Tibial nerve (tissue), 4 donors: ENCODE measurements around the gene ZNF18. TPM values are rescaled to one million over a fixed set of nuclear protein-coding genes. Genes with fewer than 3 reads are reported as not detected.
"Not testable (repeated sequence)": the region's sequence is repeated elsewhere in the genome, so short reads cannot be mapped to it uniquely, and the experiment has no call there.

Experiments used
- DNase-seq, 2 donors: peaks; one replicate each; pipeline ENCODE4 v3.0.0-alpha.2; 2019; ENCODE audit warnings: low spot score in 2 of 2
- H3K27ac ChIP-seq, 4 donors: fragments of 200-600 bp; sonication (generic) in 3 of 4; one replicate each; pipeline ENCODE4 v1.5.1; 2017 to 2019; ENCODE audit warnings: mild to moderate bottlenecking in 1 of 4
- H3K27me3 ChIP-seq, 2 donors: fragments of 200-600 bp; sonication (generic) in 1 of 2; one replicate each; pipeline versions ENCODE4 v1.5.1 to v1.6.0; 2017 to 2019
- H3K36me3 ChIP-seq, 3 donors: fragments of 200-600 bp; sonication (generic); one replicate each; pipeline ENCODE4 v1.5.1; 2018 to 2019
- H3K4me1 ChIP-seq, 4 donors: fragments of 200-600 bp; sonication (generic) in 3 of 4; one replicate each; pipeline ENCODE4 v1.5.1; 2017 to 2019
- H3K4me3 ChIP-seq, 4 donors: fragments of 200-600 bp; sonication (generic) in 3 of 4; one replicate each; pipeline ENCODE4 v1.5.1; 2017 to 2019; ENCODE audit warnings: mild to moderate bottlenecking in 1 of 4, moderate library complexity in 1 of 4
- H3K9me3 ChIP-seq, 4 donors: fragments of 200-600 bp; sonication (generic) in 3 of 4; one replicate each; pipeline ENCODE4 v1.5.1; 2017 to 2019
- CTCF ChIP-seq, 5 experiments: fragments of 200-600 bp in 3 of 5; fragments of 450-650 bp in 2 of 5; sonication (generic) in 3 of 5; IDR thresholded peaks; one replicate each; pipeline ENCODE4 v1.5.1; 2016 to 2019; ENCODE audit warnings: antibody characterized with exemption in 5 of 5, mild to moderate bottlenecking in 3 of 5, moderate library complexity in 2 of 5
- EP300 ChIP-seq, 2 donors: sonication (generic); formaldehyde crosslinking; IDR thresholded peaks; one replicate each; pipeline ENCODE4 v1.6.1; 2017; ENCODE audit warnings: antibody characterized with exemption in 2 of 2, mild to moderate bottlenecking in 1 of 2
- POLR2A ChIP-seq, 2 donors: fragments of 450-650 bp; IDR thresholded peaks; one replicate each; pipeline ENCODE4 v1.6.1; 2017; ENCODE audit warnings: antibody characterized with exemption in 2 of 2, mild to moderate bottlenecking in 2 of 2, moderate library complexity in 2 of 2
- WGBS, 2 donors: methylation state at CpG; one replicate each; pipeline ENCODE4 v1.1.5; 2018; 5-methylcytosine and 5-hydroxymethylcytosine counted together
- total RNA-seq, 4 donors: library from RNA; depleted of rRNA; stranded (reverse); fragments of >200 nt; gene quantifications; one replicate each; pipeline ENCODE4 v1.1.0, GENCODE V29; 2016

ZNF18 gene
- total RNA-seq, 4 donors from 2014 or later: 9.2 to 18.4 (median 12.9) TPM

DNA sequence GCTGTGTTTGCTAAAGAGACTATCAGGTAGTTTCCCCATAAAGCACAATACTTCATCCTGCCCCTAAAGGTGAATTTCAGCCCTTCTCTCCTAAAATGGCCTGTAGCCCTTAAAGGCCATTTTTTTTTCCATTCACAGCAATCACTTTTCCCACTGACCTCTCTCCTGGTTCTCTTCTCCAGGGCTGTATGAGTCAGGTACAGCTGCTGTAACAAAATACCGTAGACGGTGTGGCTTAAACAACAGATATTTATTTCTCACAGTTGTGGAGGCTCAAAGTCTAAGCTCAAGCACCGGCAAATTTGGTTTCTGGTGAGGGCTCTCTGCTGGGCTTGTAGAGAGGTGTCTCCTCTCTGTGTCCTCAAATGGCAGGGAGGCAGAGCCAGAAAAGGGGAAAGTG is 44.7 kb downstream of the ZNF18 start:
- H3K4me1 ChIP-seq: peaks cover 0 to 8% (median 0%) of the 10 kb centered on the region in 4 donors
- no peaks in the 10 kb centered on the region for H3K27me3 ChIP-seq
- 100% methylated on average over 3 of the region's 3 CpGs for WGBS, 2 donors
- no peak for TF ChIP-seq EP300 (IDR thresholded peaks at IDR 0.05)
- no peak for TF ChIP-seq POLR2A (IDR thresholded peaks at IDR 0.05)
- no peak for TF ChIP-seq CTCF (IDR thresholded peaks at IDR 0.05)
- DNase-seq: no peak
- peaks cover 0 to 33% (median 4%) of the 10 kb centered on the region in 4 donors for H3K9me3 ChIP-seq
- H3K36me3 ChIP-seq: peaks cover 0 to 39% (median 0%) of the 10 kb centered on the region in 3 donors
- H3K4me3 ChIP-seq: no peak overlapping the region
- H3K27ac ChIP-seq: no peak overlapping the region

- DNase-seq: no peak
Observed at GRCh38 chr17:11950771-11951519, 46.3 kb downstream of the ZNF18 start.

GRCh38 chr17:11949571-11949970 is 47.7 kb downstream of the ZNF18 start:
- not testable (repeated sequence) for H3K27me3 ChIP-seq, H3K27ac ChIP-seq, DNase-seq, H3K4me1 ChIP-seq, H3K4me3 ChIP-seq
- Histone ChIP-seq H3K36me3 (peaks cover 0 to 18% (median 0%) of the 10 kb centered on the region in 3 donors), H3K9me3 (peaks cover 0 to 23% (median 4%) of the 10 kb centered on the region in 4 donors)
- 95 to 100% methylated on average over 1 of the region's 1 CpG for WGBS, 2 donors

More at GRCh38 chr17:11950771-11951519, 46.3 kb downstream of the ZNF18 start:
- Histone ChIP-seq H3K27me3 (no peaks in the 10 kb centered on the region), H3K4me1 (peaks cover 0 to 8% (median 0%) of the 10 kb centered on the region in 4 donors), H3K36me3 (peaks cover 0 to 29% (median 0%) of the 10 kb centered on the region in 3 donors), H3K27ac (no peak overlapping the region), H3K4me3 (no peak overlapping the region), H3K9me3 (peaks cover 0 to 33% (median 4%) of the 10 kb centered on the region in 4 donors)
- 68 to 80% methylated on average over 7 of the region's 7 CpGs for WGBS, 2 donors
- no peak for TF ChIP-seq EP300 (IDR thresholded peaks at IDR 0.05)
- TF ChIP-seq POLR2A (IDR thresholded peaks at IDR 0.05): no peak
- no peak for TF ChIP-seq CTCF (IDR thresholded peaks at IDR 0.05)

DNA sequence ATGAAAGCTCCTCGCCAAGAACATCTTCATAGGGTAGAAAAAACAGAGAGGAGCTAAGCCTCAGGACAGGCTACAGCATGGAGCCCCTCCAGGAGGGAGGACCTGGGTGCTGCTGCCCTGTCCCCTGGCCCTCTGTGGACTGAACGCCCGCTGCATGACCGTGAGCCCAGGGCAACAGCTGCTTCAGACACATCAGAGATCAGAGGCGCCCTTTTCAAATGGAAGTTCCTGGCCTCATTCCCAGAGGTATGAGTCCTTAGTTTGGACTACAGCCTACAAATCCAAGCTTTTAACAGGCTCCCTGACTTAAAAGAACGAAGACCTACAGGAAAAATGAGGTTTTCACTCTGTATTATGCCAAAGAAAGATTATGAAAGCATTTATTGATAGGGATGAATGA is 48.5 kb downstream of the ZNF18 start:
- Histone ChIP-seq H3K4me1 (peaks cover 0 to 8% (median 0%) of the 10 kb centered on the region in 4 donors), H3K36me3 (peaks cover 0 to 14% (median 0%) of the 10 kb centered on the region in 3 donors), H3K27ac (no peak overlapping the region), H3K4me3 (no peak overlapping the region), H3K27me3 (no peaks in the 10 kb centered on the region), H3K9me3 (peaks cover 0 to 15% (median under 1%) of the 10 kb centered on the region in 4 donors)
- WGBS, 2 donors: 27 to 55% methylated on average over 6 of the region's 6 CpGs
- TF ChIP-seq CTCF (IDR thresholded peaks at IDR 0.05): no peak
- no peak for TF ChIP-seq EP300 (IDR thresholded peaks at IDR 0.05)
- no peak for TF ChIP-seq POLR2A (IDR thresholded peaks at IDR 0.05)
- DNase-seq: peak in 1 of 2 donors; percentile 28

- H3K4me1 ChIP-seq: peaks cover 0 to 8% (median 0%) of the 10 kb centered on the region in 4 donors
- no peak for DNase-seq
- H3K36me3 ChIP-seq: no peaks in the 10 kb centered on the region
- H3K27ac ChIP-seq: no peak overlapping the region
- H3K27me3 ChIP-seq: no peaks in the 10 kb centered on the region
- WGBS, 2 donors: 66 to 75% methylated on average over 3 of the region's 3 CpGs
- H3K4me3 ChIP-seq: no peak overlapping the region
- H3K9me3 ChIP-seq: no peaks in the 10 kb centered on the region
- no peak for TF ChIP-seq CTCF (IDR thresholded peaks at IDR 0.05)
- TF ChIP-seq EP300 (IDR thresholded peaks at IDR 0.05): no peak
- TF ChIP-seq POLR2A (IDR thresholded peaks at IDR 0.05): no peak
Observed at GRCh38 chr17:11944587-11944986, 52.7 kb downstream of the ZNF18 start.
